ENCODE measurements around the gene ZNF579. TPM values are rescaled to one million over a fixed set of nuclear protein-coding genes. Genes with fewer than 3 reads are reported as not detected.
"Not testable (repeated sequence)": the region's sequence is repeated elsewhere in the genome, so short reads cannot be mapped to it uniquely, and the experiment has no call there.

The ZNF579 gene
- total RNA-seq, 1 donor from 2014 or later, result 35.0 TPM

DNA sequence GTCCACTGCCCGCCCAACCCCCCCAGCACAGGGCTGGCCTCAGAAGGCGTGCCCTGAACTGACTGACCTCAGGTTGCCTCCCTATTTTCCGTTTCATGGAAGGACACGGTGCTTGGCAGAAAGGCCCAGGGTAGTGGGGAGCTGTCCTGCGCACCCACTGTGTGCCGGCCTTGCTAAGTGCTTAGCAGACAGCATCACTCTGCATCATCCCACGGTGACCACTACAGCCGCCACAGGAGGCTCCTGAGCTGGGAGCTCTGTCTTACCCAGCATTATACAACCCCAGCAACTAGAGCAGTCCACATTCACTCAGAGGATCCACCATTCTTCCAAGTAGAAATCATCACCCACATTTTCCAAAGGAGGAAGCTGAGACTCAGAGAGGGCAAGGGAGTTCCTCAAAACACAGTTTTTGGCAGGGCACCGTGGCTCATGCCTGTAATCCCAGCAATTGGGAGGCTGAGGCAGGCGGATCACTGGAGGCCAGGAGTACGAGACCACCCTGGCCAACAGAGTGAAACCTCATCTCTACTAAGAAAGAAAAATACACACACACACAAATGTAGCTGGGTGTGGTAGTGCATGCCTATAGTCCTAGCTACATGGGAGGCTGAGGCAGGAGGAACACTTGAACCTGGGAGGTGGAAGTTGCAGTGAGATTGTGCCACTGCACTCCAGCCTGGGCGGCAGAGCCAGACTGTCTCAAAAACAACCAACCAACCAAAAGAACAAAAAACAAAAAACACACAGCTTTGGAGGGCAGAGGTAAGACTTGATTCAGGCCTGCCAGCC is 45.3 kb downstream of the ZNF579 start:
- H3K27ac Mint-ChIP-seq, result no peak overlapping the region
- no peaks in the 10 kb centered on the region for H3K27me3 Mint-ChIP-seq (ENCODE audit: low read depth)
- H3K4me3 Mint-ChIP-seq, result no peak overlapping the region
- H3K4me1 Mint-ChIP-seq, result peaks cover 5% of the 10 kb centered on the region
- no peaks in the 10 kb centered on the region for H3K9me3 Mint-ChIP-seq
- TF ChIP-seq, protein P1, sequence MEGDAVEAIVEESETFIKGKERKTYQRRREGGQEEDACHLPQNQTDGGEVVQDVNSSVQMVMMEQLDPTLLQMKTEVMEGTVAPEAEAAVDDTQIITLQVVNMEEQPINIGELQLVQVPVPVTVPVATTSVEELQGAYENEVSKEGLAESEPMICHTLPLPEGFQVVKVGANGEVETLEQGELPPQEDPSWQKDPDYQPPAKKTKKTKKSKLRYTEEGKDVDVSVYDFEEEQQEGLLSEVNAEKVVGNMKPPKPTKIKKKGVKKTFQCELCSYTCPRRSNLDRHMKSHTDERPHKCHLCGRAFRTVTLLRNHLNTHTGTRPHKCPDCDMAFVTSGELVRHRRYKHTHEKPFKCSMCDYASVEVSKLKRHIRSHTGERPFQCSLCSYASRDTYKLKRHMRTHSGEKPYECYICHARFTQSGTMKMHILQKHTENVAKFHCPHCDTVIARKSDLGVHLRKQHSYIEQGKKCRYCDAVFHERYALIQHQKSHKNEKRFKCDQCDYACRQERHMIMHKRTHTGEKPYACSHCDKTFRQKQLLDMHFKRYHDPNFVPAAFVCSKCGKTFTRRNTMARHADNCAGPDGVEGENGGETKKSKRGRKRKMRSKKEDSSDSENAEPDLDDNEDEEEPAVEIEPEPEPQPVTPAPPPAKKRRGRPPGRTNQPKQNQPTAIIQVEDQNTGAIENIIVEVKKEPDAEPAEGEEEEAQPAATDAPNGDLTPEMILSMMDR (IDR thresholded peaks at IDR 0.05; ENCODE audit: unreplicated experiment), result no peak
- no peaks in the 10 kb centered on the region for H3K36me3 Mint-ChIP-seq
- no peak for DNase-seq (ENCODE audit: low spot score in 2 of 2, unreplicated experiment in 2 of 2)

DNA sequence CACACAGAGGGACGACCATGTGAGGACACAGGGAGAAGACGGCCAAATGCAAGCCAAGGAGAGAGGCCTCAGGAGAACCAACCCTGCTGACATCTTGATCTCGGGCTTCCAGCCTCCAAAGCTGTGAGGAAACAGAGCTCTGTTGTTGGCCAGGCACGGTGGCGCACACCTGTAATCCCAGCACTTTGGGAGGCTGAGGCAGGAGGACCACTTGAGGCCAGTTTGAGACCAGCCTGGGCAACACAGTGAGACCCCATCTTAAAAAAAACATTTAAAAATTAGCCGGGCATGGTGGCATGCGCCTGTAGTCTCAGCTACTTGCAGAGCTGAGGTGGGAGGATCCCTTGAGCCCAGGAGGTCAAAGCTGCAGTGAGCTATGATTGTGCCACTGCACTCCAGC is 46.4 kb downstream of the ZNF579 start:
- not testable (repeated sequence) for H3K27me3 Mint-ChIP-seq (ENCODE audit: low read depth); DNase-seq (ENCODE audit: low spot score in 2 of 2, unreplicated experiment in 2 of 2); H3K4me1 Mint-ChIP-seq; H3K4me3 Mint-ChIP-seq; H3K27ac Mint-ChIP-seq; H3K9me3 Mint-ChIP-seq; H3K36me3 Mint-ChIP-seq

DNA sequence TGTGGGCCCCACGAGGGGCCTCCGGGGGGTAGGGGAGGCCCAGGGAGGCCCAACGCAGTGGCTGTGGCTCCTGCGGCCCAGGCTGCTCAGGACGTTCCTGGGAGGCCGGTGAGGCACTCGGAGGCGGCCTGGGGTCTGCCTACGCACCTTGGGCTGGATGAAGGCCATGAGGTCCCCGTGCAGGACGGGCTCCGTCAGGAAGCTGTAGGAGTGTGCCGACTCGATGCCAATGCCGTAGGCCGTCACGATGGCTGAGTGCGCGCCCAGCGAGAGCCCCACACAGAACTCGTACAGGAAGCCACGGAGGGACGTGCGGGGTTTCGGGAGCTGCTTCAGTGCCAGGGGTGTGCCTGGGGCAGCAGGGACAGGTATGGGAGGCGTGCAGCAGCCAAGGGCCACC is 49.7 kb downstream of the ZNF579 start:
- no peak overlapping the region for H3K27ac Mint-ChIP-seq
- H3K4me3 Mint-ChIP-seq, result no peak overlapping the region
- H3K36me3 Mint-ChIP-seq, result no peaks in the 10 kb centered on the region
- H3K9me3 Mint-ChIP-seq, result no peaks in the 10 kb centered on the region
- no peak for DNase-seq (ENCODE audit: low spot score in 2 of 2, unreplicated experiment in 2 of 2)
- H3K4me1 Mint-ChIP-seq, result no peaks in the 10 kb centered on the region
- H3K27me3 Mint-ChIP-seq (ENCODE audit: low read depth), result no peaks in the 10 kb centered on the region
- TF ChIP-seq, protein P1 (IDR thresholded peaks at IDR 0.05; ENCODE audit: unreplicated experiment), result no peak

DNA sequence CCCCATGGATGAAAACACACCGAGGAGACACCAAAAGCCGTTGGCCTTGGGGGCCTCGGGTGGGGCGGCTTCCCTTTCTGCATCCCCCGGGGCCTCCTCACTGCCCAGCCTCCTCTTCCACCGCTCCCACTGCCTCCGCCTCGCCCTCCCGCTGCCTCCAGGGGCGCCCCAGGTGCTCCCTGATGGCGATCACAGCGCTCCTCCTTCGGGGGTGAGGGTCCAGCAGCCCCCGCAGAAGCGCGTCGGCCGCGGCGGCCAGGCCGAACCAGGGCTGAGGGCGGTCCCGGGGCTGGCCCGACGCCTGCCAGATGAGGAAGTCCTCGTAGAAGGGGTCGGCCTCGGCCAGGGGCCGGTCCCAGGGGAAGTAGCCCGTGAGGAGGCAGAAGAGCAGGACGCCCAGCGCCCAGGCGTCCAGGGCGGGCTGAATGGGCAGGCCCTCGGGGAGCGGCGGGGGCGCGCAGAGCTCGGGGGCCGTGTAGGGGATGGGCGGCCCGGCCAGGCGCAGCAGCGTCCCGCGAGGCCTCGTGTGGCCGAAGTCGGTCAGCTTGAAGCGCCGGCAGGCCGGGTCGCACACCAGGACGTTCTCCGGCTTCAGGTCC is 50.9 kb downstream of the ZNF579 start:
- TF ChIP-seq, protein P1 (IDR thresholded peaks at IDR 0.05; ENCODE audit: unreplicated experiment), result no peak
- Mint-ChIP-seq H3K27ac (no peak overlapping the region), H3K27me3 (ENCODE audit: low read depth) (peaks cover 3% of the 10 kb centered on the region), H3K4me3 (no peak overlapping the region), H3K4me1 (peaks cover 5% of the 10 kb centered on the region), H3K9me3 (no peaks in the 10 kb centered on the region), H3K36me3 (no peaks in the 10 kb centered on the region)
- DNase-seq (ENCODE audit: low spot score in 2 of 2, unreplicated experiment in 2 of 2), result no peak

DNA sequence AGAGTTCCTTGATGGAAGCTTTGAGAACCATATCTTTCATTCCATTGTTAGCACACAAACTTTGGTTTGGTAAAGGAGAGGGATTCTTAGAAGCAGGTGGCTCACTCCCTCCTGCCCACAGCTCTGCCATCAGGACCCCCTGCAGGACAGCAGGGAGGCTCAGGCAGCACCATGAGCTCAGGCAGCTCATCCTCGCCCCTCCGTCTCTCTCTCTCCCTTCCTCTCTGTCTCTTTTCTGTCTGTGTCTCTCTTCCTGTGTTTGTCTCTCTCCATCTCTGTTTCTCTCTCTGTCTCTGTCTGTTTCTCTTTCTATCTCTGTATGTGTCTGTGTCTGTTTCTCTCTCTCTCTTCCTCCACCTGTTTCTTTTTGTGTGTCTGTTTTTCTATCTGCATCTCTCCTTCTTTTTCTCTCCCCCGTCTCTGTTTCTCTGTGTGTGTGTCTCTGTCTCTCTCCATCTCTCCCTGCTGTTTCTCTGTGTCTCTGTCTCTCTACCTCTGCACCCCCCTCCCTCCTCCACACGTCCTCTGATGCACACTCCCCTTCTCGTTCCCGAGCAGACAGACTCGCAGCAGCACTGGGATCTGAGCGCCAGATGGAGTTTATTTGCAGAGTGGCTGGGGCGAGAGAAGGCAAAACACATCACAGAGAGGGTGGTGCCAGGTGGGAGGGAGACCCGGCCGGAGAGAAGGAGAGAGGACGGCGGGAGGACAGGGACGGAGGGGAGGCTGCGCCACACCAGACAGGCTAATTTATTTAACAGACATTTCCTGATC is 52.4 kb downstream of the ZNF579 start:
- Mint-ChIP-seq H3K36me3 (no peaks in the 10 kb centered on the region), H3K27me3 (ENCODE audit: low read depth) (peaks cover 8% of the 10 kb centered on the region)

More for the DNA sequence above, 52.4 kb downstream of the ZNF579 start:
- Mint-ChIP-seq H3K27ac (no peak overlapping the region), H3K4me3 (no peak overlapping the region), H3K9me3 (no peaks in the 10 kb centered on the region), H3K4me1 (peaks cover 5% of the 10 kb centered on the region)
- TF ChIP-seq, protein P1 (IDR thresholded peaks at IDR 0.05; ENCODE audit: unreplicated experiment), result no peak
- DNase-seq (ENCODE audit: low spot score in 2 of 2, unreplicated experiment in 2 of 2), result no peak
